Measurements from ENCODE around the gene TMEM114. TPM values are rescaled to one million over a fixed set of nuclear protein-coding genes. Genes with fewer than 3 reads are reported as not detected.

TMEM114 gene
- total RNA-seq, 1 donor from 2014 or later, result not detected

GRCh38 chr16:8549843-8550412, 40.4 kb downstream of the TMEM114 start:
- no peak for DNase-seq (ENCODE audit: low read depth)

GRCh38 chr16:8548166-8548565, 42.1 kb downstream of the TMEM114 start:
- no peak for DNase-seq (ENCODE audit: low read depth)

- no peak for DNase-seq (ENCODE audit: low read depth)
Observed at GRCh38 chr16:8547762-8548161, 42.5 kb downstream of the TMEM114 start.

GRCh38 chr16:8544406-8544805, 45.9 kb downstream of the TMEM114 start:
- no peak for DNase-seq (ENCODE audit: low read depth)

GRCh38 chr16:8543258-8543657, 47.1 kb downstream of the TMEM114 start:
- no peak for DNase-seq (ENCODE audit: low read depth)

- no peak for DNase-seq (ENCODE audit: low read depth)
Observed at GRCh38 chr16:8542393-8542792, 47.9 kb downstream of the TMEM114 start.

GRCh38 chr16:8541868-8542267, 48.4 kb downstream of the TMEM114 start:
- no peak for DNase-seq (ENCODE audit: low read depth)

GRCh38 chr16:8537691-8538342, 52.5 kb downstream of the TMEM114 start:
- DNase-seq (ENCODE audit: low read depth), result no peak

- no peak for DNase-seq (ENCODE audit: low read depth)
Observed at GRCh38 chr16:8533509-8533908, 56.8 kb downstream of the TMEM114 start.

- peak; percentile 40 for DNase-seq (ENCODE audit: low read depth)
Observed at GRCh38 chr16:8530752-8531384, 59.4 kb downstream of the TMEM114 start.

- no peak for DNase-seq (ENCODE audit: low read depth)
Observed at GRCh38 chr16:8528471-8528870, 61.8 kb downstream of the TMEM114 start.

- no peak for DNase-seq (ENCODE audit: low read depth)
Observed at GRCh38 chr16:8523932-8524331, 66.4 kb downstream of the TMEM114 start.

- no peak for DNase-seq (ENCODE audit: low read depth)
Observed at GRCh38 chr16:8522757-8523156, 67.6 kb downstream of the TMEM114 start.

- no peak for DNase-seq (ENCODE audit: low read depth)
Observed at GRCh38 chr16:8519643-8520042, 70.7 kb downstream of the TMEM114 start.

Other genes starting within 250 kb of the TMEM114 start
- gene METTL22, start 31.2 kb upstream of the TMEM114 start, total RNA-seq, result 16.5 and 17.0 TPM in 2 replicates
- 3.8 and 5.9 TPM in 2 replicates for gene ABAT, start 84.1 kb upstream of the TMEM114 start, total RNA-seq
- gene TMEM186, start 207.1 kb upstream of the TMEM114 start, total RNA-seq, result 4.2 and 9.5 TPM in 2 replicates
- 23.6 and 41.1 TPM in 2 replicates for gene PMM2, start 207.3 kb upstream of the TMEM114 start, total RNA-seq